Activated gamma-delta T cell (primary cell): ENCODE measurements around the gene CLIC1.

Experiments
- DNase-seq: peaks from one replicate; lab custom pipeline; 2025; lab: John Stamatoyannopoulos, UW

Gene CLIC1

DNA sequence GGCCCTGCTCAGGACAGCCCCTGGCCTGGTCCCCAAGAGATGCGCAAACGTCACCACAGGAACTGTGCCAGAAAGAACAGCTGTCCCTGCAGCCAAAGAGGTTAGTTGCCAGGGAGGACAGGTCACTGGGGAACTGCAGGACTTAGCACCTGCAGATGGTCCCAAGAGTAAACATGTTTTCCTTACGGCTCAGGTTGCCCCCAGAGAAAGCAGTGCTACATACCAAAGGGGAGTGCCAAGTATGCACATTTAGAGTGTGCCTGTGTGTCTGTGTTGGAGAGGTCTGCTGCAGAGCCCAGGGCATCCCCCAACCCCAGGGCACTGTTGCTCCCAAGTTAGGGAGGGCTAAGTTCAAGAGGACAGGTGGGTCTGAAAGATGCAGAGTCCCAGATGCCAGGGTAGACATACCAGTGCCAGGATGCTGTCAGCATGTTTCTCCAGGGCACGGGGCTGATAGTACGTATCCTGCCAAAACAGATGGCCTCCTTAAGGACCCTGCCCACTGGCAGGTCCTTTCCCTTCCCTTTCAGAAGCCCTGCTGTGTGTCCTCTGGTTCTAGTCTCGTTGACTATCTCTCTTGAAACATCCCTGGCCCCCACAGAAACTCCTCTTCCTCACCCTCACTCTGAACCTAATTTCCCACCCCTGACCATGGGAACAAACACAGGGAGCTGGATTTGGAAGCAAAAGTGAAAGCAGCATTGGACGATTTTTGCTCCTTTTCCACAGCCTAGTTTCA, 34.5 kb downstream of the CLIC1 start:
- DNase-seq = no peak

DNA sequence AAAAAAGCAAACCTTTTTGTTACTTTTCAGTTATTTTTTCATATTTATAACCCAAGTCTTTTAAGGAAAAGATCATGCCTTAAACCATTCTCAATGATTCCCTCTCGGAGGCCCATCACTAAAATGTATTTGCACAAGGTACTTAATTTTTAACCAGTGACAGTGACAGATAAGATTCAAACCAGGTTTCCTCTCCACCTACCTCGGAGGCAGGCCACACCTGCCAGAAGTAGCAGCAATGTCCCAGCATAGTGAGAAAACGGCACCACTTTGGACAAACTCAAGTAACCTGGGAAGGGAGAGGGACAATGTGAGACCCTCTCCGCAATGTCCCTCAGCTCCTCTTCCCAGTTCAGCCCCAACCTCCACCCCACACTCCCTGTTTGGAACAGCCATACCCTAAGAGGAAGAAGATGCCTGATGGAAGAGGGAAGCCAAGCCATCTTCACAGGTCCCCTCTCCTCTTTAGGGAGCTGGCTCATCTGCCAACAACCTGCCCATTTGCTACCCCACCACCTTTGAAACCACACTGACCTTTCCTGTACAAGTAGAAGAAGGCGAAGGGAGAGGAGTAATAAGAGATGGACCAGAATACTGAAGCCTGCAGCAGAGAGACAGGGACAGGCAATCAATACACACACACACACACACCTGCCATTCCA, 35.5 kb downstream of the CLIC1 start:
- DNase-seq = no peak

- DNase-seq = no peak
Measured at GRCh38 chr6:31697555-31697954, 38.8 kb downstream of the CLIC1 start.

DNA sequence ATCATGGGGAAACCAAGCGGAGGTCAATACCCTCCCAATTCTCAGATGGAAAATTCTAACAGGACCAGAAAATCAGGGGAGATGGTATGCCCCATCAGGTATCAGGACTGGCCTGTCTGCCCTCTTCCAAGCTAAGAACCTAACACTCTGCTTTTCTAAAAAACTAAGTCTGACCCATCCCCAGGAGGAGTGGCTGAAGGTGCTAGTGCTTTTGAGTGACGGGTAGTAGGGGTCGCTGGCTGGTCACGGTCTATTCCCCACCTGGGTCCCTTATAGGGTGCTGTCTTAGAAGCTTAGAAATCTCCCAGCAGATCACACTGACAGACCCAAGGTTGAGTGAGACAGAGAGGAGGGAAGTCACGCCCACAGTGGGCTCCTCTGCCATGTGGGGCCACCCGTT, 42.8 kb downstream of the CLIC1 start:
- DNase-seq = no peak

DNA sequence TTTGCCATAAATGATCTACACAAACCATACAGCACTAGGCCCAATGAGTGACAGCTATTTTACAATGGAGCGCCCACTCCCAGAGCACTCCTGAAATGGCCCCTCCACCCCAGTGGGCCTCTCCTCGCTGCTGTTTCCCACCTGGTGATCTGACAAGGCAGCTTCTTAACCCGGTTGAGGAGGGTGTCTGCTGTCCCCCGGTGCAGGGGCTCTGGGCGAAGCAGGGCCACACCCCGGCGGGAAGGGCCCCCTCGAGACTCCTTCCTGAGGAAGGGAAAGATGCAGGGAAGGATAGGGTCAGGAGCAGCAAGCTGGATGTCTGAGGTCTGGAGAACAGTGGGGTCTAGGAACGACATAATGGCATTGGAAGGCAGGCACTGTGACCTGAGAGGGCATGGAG, 43.4 kb downstream of the CLIC1 start:
- DNase-seq = no peak

DNA sequence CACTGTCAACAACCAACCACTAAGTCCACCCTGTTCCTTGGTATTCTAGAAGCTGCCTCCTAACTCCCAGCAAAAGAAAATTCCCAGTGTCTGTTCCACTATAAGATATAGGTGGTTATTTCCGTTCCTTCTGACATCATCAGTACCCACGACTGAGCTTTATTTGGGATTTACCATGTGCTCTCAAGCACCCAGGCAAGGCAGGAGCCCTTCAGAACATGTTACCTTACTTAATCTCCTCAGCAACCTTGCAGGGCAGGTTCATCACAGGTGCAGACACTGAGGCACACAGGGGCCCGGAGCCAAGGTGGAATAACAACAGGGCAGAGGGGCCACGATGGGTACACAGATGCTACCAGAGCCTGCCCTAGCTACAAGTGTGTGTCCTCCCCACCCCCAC, 44.0 kb downstream of the CLIC1 start:
- DNase-seq = no peak

DNA sequence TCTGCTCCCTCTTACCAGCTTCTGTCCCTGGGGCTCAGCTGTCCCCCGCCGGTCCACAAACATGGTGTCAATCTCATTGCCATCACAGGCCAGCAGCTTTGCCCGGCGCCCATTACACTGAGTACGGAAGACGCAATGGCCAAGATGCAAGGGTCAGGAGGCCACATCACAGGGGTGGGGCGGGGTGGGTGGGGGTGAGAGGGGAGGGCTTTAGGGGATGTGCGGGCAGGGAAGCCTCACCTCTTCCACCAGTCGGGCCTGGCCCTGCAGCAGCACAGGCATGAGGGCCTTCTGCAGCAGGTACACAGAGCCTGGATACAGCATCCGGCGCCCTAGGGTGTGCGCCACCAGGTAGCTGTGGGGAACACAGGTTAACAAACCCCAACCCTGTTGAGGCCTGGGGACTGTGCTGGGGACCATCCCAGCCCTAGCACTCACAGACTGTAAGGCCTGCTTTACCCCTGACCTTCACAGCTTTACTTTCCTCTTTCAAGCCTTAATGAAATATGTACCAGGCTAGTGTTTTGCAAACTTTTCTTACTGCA, 44.7 kb downstream of the CLIC1 start:
- no peak for DNase-seq

- no peak for DNase-seq
Measured at GRCh38 chr6:31691078-31691463, 45.3 kb downstream of the CLIC1 start.

DNA sequence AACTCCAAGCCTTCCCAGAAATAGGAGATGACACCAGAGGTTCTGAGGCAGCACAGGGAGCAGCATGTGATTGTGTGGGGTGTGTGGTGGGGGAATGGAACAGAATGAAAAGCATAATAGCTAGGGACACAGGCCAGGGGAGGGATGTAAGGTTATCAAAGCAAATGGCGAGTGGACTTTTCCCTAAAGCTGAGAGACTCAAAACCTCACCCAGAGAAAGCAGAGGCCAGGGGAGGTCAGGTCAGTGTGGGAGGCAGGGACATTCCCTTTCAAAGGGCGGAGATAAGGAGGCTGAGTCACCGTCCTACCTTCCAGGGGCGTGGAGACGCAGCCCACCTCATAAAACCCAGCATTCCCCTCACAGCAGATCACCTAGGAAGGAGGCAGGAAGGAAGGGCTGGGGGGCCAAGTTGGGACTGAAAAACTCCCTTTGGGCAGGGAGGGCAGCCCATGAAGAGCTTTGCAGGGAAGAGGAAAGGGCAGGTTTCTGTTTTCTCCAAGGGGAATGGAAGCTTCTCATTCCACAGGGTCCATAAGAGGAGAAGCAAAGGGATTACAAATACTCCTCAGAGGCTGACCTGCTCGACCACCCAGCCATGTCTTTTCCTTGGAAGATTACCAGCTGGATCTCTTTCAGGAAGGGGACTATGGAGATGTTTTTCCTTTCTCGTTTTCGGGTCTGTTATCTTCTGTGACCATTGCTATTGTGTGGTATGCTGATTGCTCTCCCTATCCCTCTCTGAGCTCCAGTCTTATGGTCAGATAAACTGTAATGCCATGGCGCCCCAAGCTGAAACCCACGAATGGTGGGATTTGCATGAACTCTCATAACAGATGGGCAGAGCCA, 45.9 kb downstream of the CLIC1 start:
- DNase-seq = no peak

GRCh38 chr6:31689249-31690110, 46.9 kb downstream of the CLIC1 start:
- no peak for DNase-seq

- no peak for DNase-seq
Measured at GRCh38 chr6:31687860-31688693, 48.3 kb downstream of the CLIC1 start.

GRCh38 chr6:31687321-31687720, 49.0 kb downstream of the CLIC1 start:
- no peak for DNase-seq

GRCh38 chr6:31686483-31686882, 49.8 kb downstream of the CLIC1 start:
- DNase-seq = no peak

DNA sequence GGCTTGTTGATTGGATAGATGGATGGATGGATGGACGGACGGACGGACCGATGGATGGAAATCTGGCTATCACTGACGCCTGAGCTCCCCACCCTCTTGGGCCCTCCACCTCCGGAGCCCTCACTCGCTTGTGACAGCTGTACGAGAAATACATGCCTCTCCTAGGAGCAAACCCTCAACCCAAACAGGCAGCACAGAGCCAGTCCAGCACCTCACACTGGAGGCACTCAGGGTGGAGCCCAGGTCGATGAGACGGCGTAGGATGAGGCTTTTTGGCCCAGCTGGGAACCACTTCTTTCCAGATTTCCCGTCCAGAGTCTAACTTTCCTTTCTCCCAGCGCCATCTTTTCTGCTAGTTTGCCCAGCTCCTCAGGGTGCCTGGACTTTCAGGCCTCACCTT, 52.7 kb downstream of the CLIC1 start:
- no peak for DNase-seq

- no peak for DNase-seq
Measured at GRCh38 chr6:31681135-31681671, 55.1 kb downstream of the CLIC1 start.
